Trophoblast cell (in vitro differentiated cells and primary cell): Measurements from ENCODE around the gene CFAP44. TPM values are rescaled to one million over a fixed set of nuclear protein-coding genes. Genes with fewer than 3 reads are reported as not detected.

Experiments
- DNase-seq, 2 donors: peaks; one replicate each; pipeline ENCODE4 v3.0.0-alpha.2; 2016
- H2AFZ ChIP-seq: 2 replicates; pipeline ENCODE4 v1.6.1; 2013; ENCODE audit warnings: low read length, moderate library complexity, mild to moderate bottlenecking; ENCODE audit not compliant: insufficient read depth, poor library complexity
- H2AK5ac ChIP-seq: 2 replicates; pipeline ENCODE4 v1.6.1; 2013; ENCODE audit warnings: mild to moderate bottlenecking, low read length
- H2BK120ac ChIP-seq: 2 replicates; pipeline ENCODE4 v1.6.1; 2013; ENCODE audit warnings: low read length, mild to moderate bottlenecking, moderate library complexity; ENCODE audit not compliant: insufficient read depth, poor library complexity
- H2BK12ac ChIP-seq: 2 replicates; pipeline ENCODE4 v1.6.1; 2013; ENCODE audit warnings: mild to moderate bottlenecking, low read length, moderate library complexity
- H2BK5ac ChIP-seq: 2 replicates; pipeline ENCODE4 v1.6.1; 2013; ENCODE audit warnings: low read length, low read depth, moderate library complexity, mild to moderate bottlenecking; ENCODE audit not compliant: poor library complexity
- H3K14ac ChIP-seq: 2 replicates; pipeline ENCODE4 v1.6.1; 2013; ENCODE audit warnings: mild to moderate bottlenecking, low read length
- H3K18ac ChIP-seq: 2 replicates; pipeline ENCODE4 v1.6.1; 2013; ENCODE audit warnings: mild to moderate bottlenecking, low read length
- H3K23ac ChIP-seq: 2 replicates; pipeline ENCODE4 v1.6.1; 2013; ENCODE audit warnings: low read length
- H3K27ac ChIP-seq: 2 replicates; pipeline ENCODE4 v1.5.1; 2013; ENCODE audit warnings: low read depth, mild to moderate bottlenecking, inconsistent platforms, low read length, moderate library complexity
- H3K27me3 ChIP-seq: 2 replicates; pipeline ENCODE4 v1.6.1; 2013; ENCODE audit warnings: inconsistent platforms, mild to moderate bottlenecking, low read length, moderate library complexity; ENCODE audit not compliant: insufficient read depth
- H3K36me3 ChIP-seq, 2 experiments: 1 replicate in 1 of 2; 2 replicates in 1 of 2; pipeline ENCODE4 v1.6.1; 2013; ENCODE audit warnings: low read length in 2 of 2, mild to moderate bottlenecking in 2 of 2, moderate library complexity in 1 of 2; ENCODE audit not compliant: insufficient read depth in 2 of 2, control insufficient read depth in 1 of 2
- H3K4ac ChIP-seq: 2 replicates; pipeline ENCODE4 v1.6.1; 2013; ENCODE audit warnings: low read depth, mild to moderate bottlenecking, low read length, moderate library complexity
- H3K4me1 ChIP-seq, 2 experiments: 1 replicate in 1 of 2; 2 replicates in 1 of 2; pipeline ENCODE4 v1.6.1; 2013; ENCODE audit warnings: low read length in 2 of 2, mild to moderate bottlenecking in 2 of 2, moderate library complexity in 1 of 2; ENCODE audit not compliant: insufficient read depth in 2 of 2, control insufficient read depth in 1 of 2
- H3K4me2 ChIP-seq: 2 replicates; pipeline ENCODE4 v1.6.1; 2013; ENCODE audit warnings: inconsistent platforms, mild to moderate bottlenecking, low read length, moderate library complexity
- H3K4me3 ChIP-seq: 2 replicates; pipeline ENCODE4 v1.5.1; 2013; ENCODE audit warnings: mild to moderate bottlenecking, low read depth, low read length, inconsistent platforms
- H3K79me1 ChIP-seq: one replicate; pipeline ENCODE4 v1.6.1; 2013; ENCODE audit warnings: low read length
- H3K79me2 ChIP-seq: 2 replicates; pipeline ENCODE4 v1.6.1; 2013; ENCODE audit warnings: low read length, mild to moderate bottlenecking; ENCODE audit not compliant: control insufficient read depth, insufficient read depth, poor library complexity
- H3K9ac ChIP-seq: 2 replicates; pipeline ENCODE4 v1.6.1; 2013; ENCODE audit warnings: mild to moderate bottlenecking, low read length
- H3K9me3 ChIP-seq: 2 replicates; pipeline ENCODE4 v1.6.1; 2013; ENCODE audit warnings: low read depth, mild to moderate bottlenecking, control low read depth, inconsistent platforms, low read length; ENCODE audit not compliant: insufficient read depth
- H4K12ac ChIP-seq: 2 replicates; pipeline ENCODE4 v1.6.1; 2013; ENCODE audit warnings: low read depth, mild to moderate bottlenecking, low read length, moderate library complexity
- H4K8ac ChIP-seq: 2 replicates; pipeline ENCODE4 v1.6.1; 2013; ENCODE audit warnings: low read depth, mild to moderate bottlenecking, low read length, moderate library complexity
- H4K91ac ChIP-seq: one replicate; pipeline ENCODE4 v1.6.1; 2013; ENCODE audit warnings: low read depth, mild to moderate bottlenecking, low read length, moderate library complexity
- WGBS: extraction: QIAGEN DNeasy Blood & Tissue Kit; methylation state at CpG from one replicate; pipeline ENCODE4 v1.1.7; 2013; ENCODE audit warnings: missing lambda C conversion rate; ENCODE audit not compliant: insufficient read length, insufficient coverage; ENCODE audit errors: extremely low coverage; 5-methylcytosine and 5-hydroxymethylcytosine counted together
- polyA plus RNA-seq: library from polyadenylated mRNA; stranded (reverse); fragments of 200-250 nt; gene quantifications from 2 replicates; pipeline ENCODE4 v1.2.3, GENCODE V29; 2013

CFAP44 gene
- 1.6 and 1.9 TPM in 2 replicates for polyA plus RNA-seq

GRCh38 chr3:113441051-113441770 is at the start of gene CFAP44:
Gene CFAP44, minus strand, starts transcription at chr3:113441493. Its CDS starts 7,829 bp downstream, at chr3:113433664.
- Histone ChIP-seq H3K4me2 (peak within 1 kb of the TSS; percentile 77), H4K12ac (peak within 1 kb of the TSS; percentile 23), H2AK5ac (no peak within 1 kb of the TSS), H3K4me1 (peaks cover 0 to 1% of the 10 kb centered on the region in 2 experiments), H3K23ac (no peak within 1 kb of the TSS), H4K91ac (no peak within 1 kb of the TSS), H3K4me3 (peak within 1 kb of the TSS; percentile 54), H2AFZ (peak within 1 kb of the TSS; percentile 32), H3K4ac (no peak within 1 kb of the TSS), H3K18ac (no peak within 1 kb of the TSS), H3K27me3 (no peaks in the 10 kb centered on the region), H3K14ac (no peak within 1 kb of the TSS), H3K79me2 (no peaks in the 10 kb centered on the region), H3K9ac (no peak within 1 kb of the TSS), H3K79me1 (no peaks in the 10 kb centered on the region), H2BK120ac (no peak within 1 kb of the TSS), H3K36me3 (peaks cover 0 to 4% of the 10 kb centered on the region in 2 experiments), H2BK12ac (no peak within 1 kb of the TSS), H2BK5ac (no peak within 1 kb of the TSS), H3K27ac (no peak within 1 kb of the TSS), H3K9me3 (no peaks in the 10 kb centered on the region), H4K8ac (peak within 1 kb of the TSS; percentile 36)
- peak; percentile 25 to 62 for DNase-seq
- no CpG with 5 or more reads among the region's 44 CpGs for WGBS

- Histone ChIP-seq H3K4me1 (no peaks in the 10 kb centered on the region), H3K79me1 (no peaks in the 10 kb centered on the region), H3K79me2 (no peaks in the 10 kb centered on the region), H2BK12ac (no peak overlapping the region), H3K4me3 (no peak overlapping the region), H3K23ac (no peak overlapping the region), H3K14ac (no peak overlapping the region), H3K4me2 (no peak overlapping the region), H3K9me3 (no peaks in the 10 kb centered on the region), H4K12ac (no peak overlapping the region), H3K18ac (no peak overlapping the region), H2AFZ (no peak overlapping the region), H3K4ac (no peak overlapping the region), H2AK5ac (no peak overlapping the region), H4K91ac (no peak overlapping the region), H2BK120ac (no peak overlapping the region), H2BK5ac (no peak overlapping the region), H4K8ac (peak overlapping the region; percentile 19), H3K9ac (no peak overlapping the region), H3K27me3 (no peaks in the 10 kb centered on the region), H3K27ac (no peak overlapping the region), H3K36me3 (peaks cover 3 to 7% of the 10 kb centered on the region in 2 experiments)
- no CpG with 5 or more reads among the region's 8 CpGs for WGBS
- DNase-seq = no peak
Observed at GRCh38 chr3:113485161-113485609, 43.9 kb upstream of the CFAP44 start.

GRCh38 chr3:113468539-113468938 is 27.2 kb upstream of the CFAP44 start:
- Histone ChIP-seq H3K79me2 (no peaks in the 10 kb centered on the region), H2BK120ac (no peak overlapping the region)
- WGBS = no CpG with 5 or more reads among the region's 2 CpGs

GRCh38 chr3:113461488-113461887 is 20.2 kb upstream of the CFAP44 start:
- Histone ChIP-seq H2AK5ac (no peak overlapping the region), H3K23ac (no peak overlapping the region), H3K4ac (no peak overlapping the region), H3K18ac (no peak overlapping the region), H3K4me1 (no peaks in the 10 kb centered on the region), H2BK120ac (no peak overlapping the region), H4K12ac (no peak overlapping the region), H3K14ac (no peak overlapping the region), H2BK12ac (no peak overlapping the region), H4K91ac (no peak overlapping the region), H3K27ac (no peak overlapping the region), H4K8ac (no peak overlapping the region), H2AFZ (no peak overlapping the region), H3K27me3 (no peaks in the 10 kb centered on the region), H3K36me3 (peaks cover 10 to 16% of the 10 kb centered on the region in 2 experiments), H3K79me1 (no peaks in the 10 kb centered on the region), H3K79me2 (no peaks in the 10 kb centered on the region), H2BK5ac (no peak overlapping the region), H3K9ac (no peak overlapping the region), H3K4me2 (no peak overlapping the region), H3K4me3 (no peak overlapping the region), H3K9me3 (no peaks in the 10 kb centered on the region)
- no peak for DNase-seq

More at GRCh38 chr3:113468539-113468938, 27.2 kb upstream of the CFAP44 start:
- Histone ChIP-seq H3K9me3 (peaks cover 3% of the 10 kb centered on the region), H4K12ac (no peak overlapping the region), H3K27ac (no peak overlapping the region), H3K27me3 (no peaks in the 10 kb centered on the region), H3K4me3 (no peak overlapping the region), H3K18ac (no peak overlapping the region), H2AFZ (no peak overlapping the region), H2AK5ac (no peak overlapping the region), H3K4me1 (no peaks in the 10 kb centered on the region), H3K23ac (no peak overlapping the region), H3K4me2 (no peak overlapping the region), H3K4ac (no peak overlapping the region), H3K36me3 (peaks cover 5 to 10% of the 10 kb centered on the region in 2 experiments), H3K9ac (no peak overlapping the region), H2BK5ac (no peak overlapping the region), H4K8ac (no peak overlapping the region), H3K79me1 (no peaks in the 10 kb centered on the region), H2BK12ac (no peak overlapping the region), H4K91ac (no peak overlapping the region), H3K14ac (no peak overlapping the region)
- no peak for DNase-seq
